Left ventricle myocardium inferior (tissue), 1 donor: Measurements from ENCODE around the gene PITRM1. TPM values are rescaled to one million over a fixed set of nuclear protein-coding genes. Genes with fewer than 3 reads are reported as not detected.
A peak's percentile ranks its signal among the peaks of the same experiment; 100 is the strongest.

Source experiments
- DNase-seq: peaks from one replicate; pipeline ENCODE4 v3.0.0-alpha.2; 2020
- H3K27ac ChIP-seq: fragments of 200-600 bp; replicated peaks from 2 replicates; pipeline ENCODE4 v1.8.0; 2021
- H3K27me3 ChIP-seq: fragments of 200-600 bp; 2 replicates; pipeline ENCODE4 v1.8.0; 2021; ENCODE audit warnings: low read depth
- H3K36me3 ChIP-seq: fragments of 200-600 bp; 2 replicates; pipeline ENCODE4 v1.8.0; 2021
- H3K4me1 ChIP-seq: fragments of 200-600 bp; 2 replicates; pipeline ENCODE4 v1.8.0; 2021
- H3K4me3 ChIP-seq: fragments of 200-600 bp; 2 replicates; pipeline ENCODE4 v1.8.0; 2021; ENCODE audit warnings: mild to moderate bottlenecking, moderate library complexity
- H3K9me3 ChIP-seq: fragments of 200-600 bp; replicated peaks from 2 replicates; pipeline ENCODE4 v1.8.0; 2021
- intact Hi-C: fragments of 100-400 bp; cut with micrococcal nuclease; formaldehyde crosslinking; loops from one replicate; pipeline ENCODE4 v1.11.0; 2022
- total RNA-seq: library from RNA; stranded (reverse); fragmentation: NEBNext Ultra II Directional; extraction: Animal tissue kit (Norgen Biotek cat#: 25700); gene quantifications from one replicate; pipeline ENCODE4 v1.2.1, GENCODE V29; 2021
- TF ChIP-seq, protein P1 (sequence below): fragments of 200-600 bp; IDR thresholded peaks from 2 replicates; pipeline ENCODE4 v1.8.0; 2021; ENCODE audit warnings: antibody characterized with exemption, mild to moderate bottlenecking, borderline replicate concordance
- donor health status: DM: no; HTN: yes; CAD: no; lungs with severe emphysema.

PITRM1 gene
- total RNA-seq, 1 donor from 2014 or later = 91.4 TPM

DNA sequence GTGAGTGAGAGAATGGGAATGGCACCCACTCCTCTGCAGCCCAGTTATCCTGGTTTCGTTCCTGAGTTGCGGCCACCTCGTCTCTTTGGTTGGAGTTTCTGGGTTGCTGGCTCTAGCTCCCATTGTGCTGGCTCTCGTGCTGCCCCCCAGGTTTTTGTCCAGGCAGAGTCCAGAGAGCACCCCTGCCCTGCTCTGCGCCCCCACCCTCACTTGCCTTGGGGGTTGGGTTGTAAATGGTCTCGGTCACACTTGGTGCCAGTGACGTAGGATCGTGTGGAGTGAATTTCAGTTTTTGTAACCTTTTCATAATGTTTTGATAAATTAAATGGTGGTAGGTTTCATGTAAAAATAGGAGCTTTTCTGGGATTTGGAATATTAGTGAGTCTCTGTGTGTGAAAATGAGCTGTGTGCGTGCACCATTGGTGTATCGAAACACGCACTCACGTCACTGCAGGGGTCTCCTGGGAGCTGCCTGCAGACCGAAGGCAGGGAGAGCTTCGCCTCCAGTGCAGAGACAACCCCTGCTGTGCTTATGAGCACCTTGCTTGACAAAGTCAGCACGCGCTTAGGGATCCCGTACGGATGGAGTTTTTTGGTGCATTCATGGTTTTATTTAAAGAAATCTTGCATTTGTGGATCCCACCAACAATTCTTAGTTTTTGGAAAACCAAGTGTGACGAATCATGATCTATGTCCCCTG lies 72.3 kb downstream of the PITRM1 start:
- Histone ChIP-seq H3K27ac (no peak overlapping the region), H3K27me3 (no peaks in the 10 kb centered on the region), H3K4me1 (peaks cover 49% of the 10 kb centered on the region), H3K9me3 (no peaks in the 10 kb centered on the region), H3K36me3 (peaks cover 38% of the 10 kb centered on the region), H3K4me3 (no peak overlapping the region)
- no peak for DNase-seq
- intact Hi-C loops = no loop called here
- TF ChIP-seq, protein P1, sequence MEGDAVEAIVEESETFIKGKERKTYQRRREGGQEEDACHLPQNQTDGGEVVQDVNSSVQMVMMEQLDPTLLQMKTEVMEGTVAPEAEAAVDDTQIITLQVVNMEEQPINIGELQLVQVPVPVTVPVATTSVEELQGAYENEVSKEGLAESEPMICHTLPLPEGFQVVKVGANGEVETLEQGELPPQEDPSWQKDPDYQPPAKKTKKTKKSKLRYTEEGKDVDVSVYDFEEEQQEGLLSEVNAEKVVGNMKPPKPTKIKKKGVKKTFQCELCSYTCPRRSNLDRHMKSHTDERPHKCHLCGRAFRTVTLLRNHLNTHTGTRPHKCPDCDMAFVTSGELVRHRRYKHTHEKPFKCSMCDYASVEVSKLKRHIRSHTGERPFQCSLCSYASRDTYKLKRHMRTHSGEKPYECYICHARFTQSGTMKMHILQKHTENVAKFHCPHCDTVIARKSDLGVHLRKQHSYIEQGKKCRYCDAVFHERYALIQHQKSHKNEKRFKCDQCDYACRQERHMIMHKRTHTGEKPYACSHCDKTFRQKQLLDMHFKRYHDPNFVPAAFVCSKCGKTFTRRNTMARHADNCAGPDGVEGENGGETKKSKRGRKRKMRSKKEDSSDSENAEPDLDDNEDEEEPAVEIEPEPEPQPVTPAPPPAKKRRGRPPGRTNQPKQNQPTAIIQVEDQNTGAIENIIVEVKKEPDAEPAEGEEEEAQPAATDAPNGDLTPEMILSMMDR = no peak

DNA sequence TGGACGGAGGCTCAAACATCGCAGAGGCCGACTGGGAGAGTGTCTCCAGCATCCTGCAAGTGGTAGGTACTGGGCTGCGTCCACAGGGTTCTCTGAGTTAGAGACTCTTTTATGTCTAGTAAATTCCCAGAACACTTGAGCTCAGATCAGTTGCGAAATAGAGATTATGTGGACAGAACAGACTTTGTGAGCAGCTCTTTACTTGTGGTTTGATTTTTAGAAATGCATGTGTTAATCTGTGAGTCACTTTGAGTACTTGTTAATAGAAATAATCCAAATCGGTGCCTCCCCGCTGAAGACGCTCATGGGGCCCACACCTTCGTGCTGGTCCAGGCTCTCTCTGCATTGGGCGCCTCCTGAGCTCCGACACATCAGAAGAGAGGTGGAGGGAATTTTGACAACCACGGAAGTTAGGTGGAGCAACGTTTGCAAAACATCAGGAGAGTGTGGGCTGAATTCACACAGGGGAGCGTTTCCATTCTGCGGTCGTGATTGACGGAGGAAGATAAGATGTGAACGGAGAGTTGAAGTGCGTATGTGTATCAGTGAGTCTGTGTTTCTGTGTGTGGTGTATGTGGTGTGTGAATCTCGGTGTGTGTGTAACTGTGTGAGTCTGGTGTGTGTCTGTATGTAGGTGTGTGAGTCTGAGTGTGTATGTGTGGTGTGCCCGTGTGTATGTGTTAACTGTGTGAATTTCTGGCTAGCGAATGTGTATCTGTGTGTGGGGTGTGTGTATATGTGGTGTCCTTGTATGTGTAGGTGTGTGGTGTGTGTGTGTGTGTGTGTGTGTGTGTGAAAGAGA lies 73.1 kb downstream of the PITRM1 start:
- H3K27ac ChIP-seq = no peak overlapping the region
- no peaks in the 10 kb centered on the region for H3K27me3 ChIP-seq
- no peak for DNase-seq
- intact Hi-C loops = no loop called here
- H3K4me3 ChIP-seq = no peak overlapping the region
- no peaks in the 10 kb centered on the region for H3K9me3 ChIP-seq
- TF ChIP-seq, protein P1 = no peak
- H3K36me3 ChIP-seq = peaks cover 33% of the 10 kb centered on the region
- H3K4me1 ChIP-seq = peaks cover 51% of the 10 kb centered on the region

DNA sequence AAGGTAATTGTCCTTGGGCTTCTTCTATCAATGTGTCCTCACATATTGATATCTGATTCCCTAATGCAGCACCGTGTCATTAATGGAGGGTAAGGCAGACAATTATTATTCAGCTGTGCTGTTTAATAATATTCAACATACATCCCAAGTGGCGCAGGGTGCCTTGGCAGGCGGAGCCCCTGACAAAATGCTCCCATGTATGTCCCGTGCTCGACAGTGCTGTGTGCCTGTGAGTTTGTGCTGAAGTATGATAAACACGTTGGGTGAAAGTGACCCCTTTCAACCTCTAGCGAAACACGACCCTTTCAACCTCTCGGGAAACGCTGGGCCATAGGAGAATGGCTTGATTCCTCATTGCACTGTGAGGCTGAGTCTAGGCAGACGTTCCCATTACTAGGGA lies 73.9 kb downstream of the PITRM1 start:
- Histone ChIP-seq H3K4me3 (no peak overlapping the region), H3K27ac (no peak overlapping the region), H3K4me1 (peaks cover 52% of the 10 kb centered on the region), H3K9me3 (no peaks in the 10 kb centered on the region), H3K27me3 (no peaks in the 10 kb centered on the region), H3K36me3 (peaks cover 25% of the 10 kb centered on the region)
- intact Hi-C loops = no loop called here
- TF ChIP-seq, protein P1 = no peak
- no peak for DNase-seq

DNA sequence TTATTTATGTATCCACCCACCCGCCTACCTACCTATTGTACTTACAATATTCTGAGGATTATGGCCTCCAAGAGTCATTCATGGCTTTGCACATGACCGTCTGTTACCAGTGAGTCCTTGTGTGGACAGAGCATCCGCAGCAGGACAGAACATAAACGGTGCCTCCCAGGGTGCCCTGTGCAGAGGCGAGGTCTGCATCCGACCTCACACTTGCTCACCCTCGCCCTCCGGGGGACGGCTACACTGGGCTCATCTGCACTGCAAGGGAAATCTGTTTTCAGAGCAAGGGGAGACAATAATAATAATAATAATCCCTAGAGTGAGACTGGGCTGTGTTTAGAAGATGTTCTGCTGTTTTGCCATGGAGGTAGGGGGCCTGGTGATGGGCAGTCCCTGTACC lies 75.4 kb downstream of the PITRM1 start:
- TF ChIP-seq, protein P1 = no peak
- intact Hi-C loops = no loop called here
- no peak overlapping the region for H3K27ac ChIP-seq

DNA sequence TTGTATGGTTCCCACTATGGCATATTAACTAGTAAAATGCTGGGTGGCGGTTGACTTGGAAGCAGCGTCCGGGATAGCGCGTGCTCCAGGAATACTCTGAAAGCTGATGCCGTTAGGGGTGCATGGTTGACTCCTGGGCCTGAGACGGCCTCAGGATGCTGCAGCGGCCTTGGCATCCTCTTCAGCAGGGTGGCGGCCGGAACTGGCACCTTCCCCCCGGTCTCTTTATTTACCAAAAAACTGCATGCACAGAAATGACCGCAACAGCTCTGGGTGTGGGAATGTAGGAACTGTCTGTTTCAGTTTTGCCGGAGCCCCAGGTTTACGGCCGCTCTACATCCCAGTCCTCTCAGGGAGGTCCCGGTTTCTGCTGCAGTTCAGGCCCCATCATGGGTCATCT lies 76.4 kb downstream of the PITRM1 start:
- peaks cover 56% of the 10 kb centered on the region for H3K4me1 ChIP-seq
- DNase-seq = no peak
- H3K27me3 ChIP-seq = no peaks in the 10 kb centered on the region
- TF ChIP-seq, protein P1 = no peak
- H3K4me3 ChIP-seq = peak overlapping the region; percentile 24
- H3K9me3 ChIP-seq = no peaks in the 10 kb centered on the region
- intact Hi-C loops = no loop called here
- H3K36me3 ChIP-seq = peaks cover 12% of the 10 kb centered on the region
- H3K27ac ChIP-seq = peak overlapping the region; percentile 75

More for the DNA sequence above, 75.4 kb downstream of the PITRM1 start:
- no peak for DNase-seq
- peaks cover 18% of the 10 kb centered on the region for H3K36me3 ChIP-seq
- H3K27me3 ChIP-seq = no peaks in the 10 kb centered on the region
- H3K9me3 ChIP-seq = no peaks in the 10 kb centered on the region
- no peak overlapping the region for H3K4me3 ChIP-seq
- H3K4me1 ChIP-seq = peaks cover 46% of the 10 kb centered on the region
